GM21528 (cell line): ENCODE measurements around the gene TRA2B.
"Not testable (repeated sequence)": the region's sequence is repeated elsewhere in the genome, so short reads cannot be mapped to it uniquely, and the experiment has no call there.

Source experiments
- ATAC-seq: cut with Tn5 transposase; IDR thresholded peaks from one replicate; pipeline ENCODE4 v1.9.1; 2021; ENCODE audit warnings: mild to moderate bottlenecking, moderate library complexity; ENCODE audit not compliant: unreplicated experiment, low FRiP score

Gene TRA2B

DNA sequence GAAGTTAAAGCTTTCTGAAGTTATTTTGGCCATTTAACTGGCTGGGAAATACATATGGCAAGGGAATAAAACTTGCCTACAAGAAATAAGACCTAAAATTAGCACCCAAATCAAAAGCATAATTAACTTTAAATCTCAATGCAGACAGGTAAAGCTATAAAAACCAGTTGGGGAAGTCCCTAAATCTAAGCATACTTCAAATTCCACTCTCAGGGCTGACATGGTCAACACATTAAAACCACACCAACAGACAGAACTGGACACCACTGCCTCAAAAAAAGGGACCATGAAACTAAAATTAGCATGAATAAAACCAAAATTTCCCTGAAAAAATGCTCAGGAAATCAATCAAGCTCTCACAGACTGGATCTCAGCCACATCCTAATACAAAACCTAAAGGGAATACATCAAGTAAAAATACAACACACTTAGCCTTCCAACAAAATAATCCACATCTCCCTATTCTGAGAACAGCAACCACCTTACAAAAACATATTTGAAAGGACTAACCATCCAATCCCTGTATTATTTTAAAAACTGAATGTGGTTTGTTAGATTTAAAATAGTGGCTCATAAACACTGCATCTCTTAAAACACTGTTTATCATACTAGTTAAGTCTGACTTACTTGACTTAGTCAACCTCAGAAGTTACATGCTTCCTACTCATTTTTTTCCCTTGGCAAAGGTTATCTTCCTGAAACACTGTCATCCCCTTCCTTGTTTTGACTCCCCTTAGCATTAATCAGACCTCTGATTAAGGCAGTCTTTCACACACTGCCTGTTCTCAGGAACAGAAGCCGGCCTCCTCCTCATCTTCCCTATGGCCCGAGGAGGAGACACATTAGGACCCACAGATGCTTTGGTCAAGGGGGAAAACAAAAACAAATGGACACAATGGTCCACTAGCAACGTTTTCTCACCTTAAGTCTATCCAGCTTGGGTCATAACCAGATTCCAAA lies 8.3 kb downstream of the TRA2B start:
- ATAC-seq, result no peak

DNA sequence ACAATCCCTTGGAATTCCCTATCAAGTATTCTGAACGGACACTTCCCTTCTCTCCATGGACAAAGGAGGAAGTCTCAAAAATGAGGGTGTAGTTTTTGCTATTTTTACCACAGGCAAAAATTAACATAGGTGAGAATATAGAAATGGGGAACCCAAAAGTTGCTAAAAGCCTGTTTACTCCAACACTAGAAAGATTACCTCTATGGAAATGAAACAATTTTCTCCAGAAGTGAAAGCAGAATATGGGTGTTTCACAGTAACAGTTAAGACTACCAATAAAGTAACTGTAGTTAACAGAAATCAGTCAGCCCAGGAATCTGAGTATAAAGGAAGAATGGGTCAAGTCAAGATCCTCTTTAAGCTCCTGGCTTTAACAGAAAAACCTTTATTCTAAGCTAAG lies 9.3 kb downstream of the TRA2B start:
- peak; percentile 42 for ATAC-seq

DNA sequence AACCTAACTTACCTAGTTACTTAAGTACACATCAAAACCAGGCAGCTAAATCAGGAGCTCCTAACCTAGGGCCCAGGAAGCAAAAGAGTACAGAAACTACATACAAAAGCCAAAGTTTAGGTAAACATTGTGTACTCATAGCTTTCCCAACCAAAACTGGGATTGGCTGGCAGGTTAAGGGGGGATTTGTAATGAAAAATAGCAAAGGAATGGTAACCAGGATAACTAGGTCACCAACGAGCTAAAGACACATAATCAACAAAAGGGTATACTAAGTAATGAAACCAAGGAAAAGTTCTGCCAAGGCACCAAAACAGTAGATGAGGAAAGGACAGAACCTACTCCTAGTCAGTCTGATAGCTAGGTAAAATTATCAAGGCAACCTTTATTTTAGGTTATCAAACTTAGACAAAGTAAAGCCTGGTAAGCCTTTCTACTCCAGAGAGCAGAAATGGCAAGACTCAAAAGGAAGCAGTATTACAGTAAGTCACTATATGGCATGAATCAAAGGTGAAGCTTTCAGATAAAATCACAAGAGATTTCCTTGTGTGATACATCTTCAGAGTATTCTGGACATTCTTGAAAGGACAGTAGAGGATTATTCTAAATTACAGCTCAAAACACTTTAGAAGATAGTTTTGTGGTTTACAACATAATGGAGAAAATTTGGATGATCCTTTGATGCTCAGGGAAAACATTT lies 10.2 kb downstream of the TRA2B start:
- no peak for ATAC-seq

DNA sequence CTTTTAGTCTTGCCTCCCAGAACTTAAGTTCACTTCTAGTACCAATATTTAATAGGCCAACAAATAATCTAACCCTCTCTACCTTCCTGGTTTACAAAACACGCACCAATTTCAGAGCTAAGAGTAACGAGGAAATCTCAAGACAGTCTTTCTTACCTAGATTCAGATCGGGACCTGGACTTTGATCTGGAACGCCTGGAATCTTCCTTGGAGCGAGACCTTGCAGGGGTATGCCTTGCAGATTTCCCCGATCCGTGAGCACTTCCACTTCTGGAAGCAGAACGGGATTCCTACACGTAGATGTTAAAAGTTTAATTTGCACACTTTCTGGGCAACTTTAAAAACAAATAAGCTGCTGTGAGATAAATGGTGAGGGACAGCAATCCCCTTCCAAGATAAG lies 11.4 kb downstream of the TRA2B start:
- no peak for ATAC-seq

DNA sequence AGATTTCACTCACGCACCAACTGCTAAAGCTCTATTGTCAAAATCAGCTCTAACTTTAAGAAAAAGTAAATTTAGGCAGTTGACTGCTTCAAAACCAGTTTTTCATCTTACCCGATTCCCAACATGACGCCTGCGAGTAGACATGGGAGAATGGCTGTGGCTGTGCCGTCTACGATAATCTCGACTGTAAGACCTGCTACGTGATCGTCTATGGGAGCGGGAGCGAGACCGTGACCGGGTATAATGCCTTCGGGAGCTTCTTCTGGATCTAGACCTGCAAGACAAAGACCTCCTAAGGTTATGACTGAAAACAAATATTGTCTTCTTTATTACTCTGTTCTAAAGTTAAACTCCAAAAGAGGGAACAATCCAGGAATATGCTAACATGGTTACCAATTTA lies 12.5 kb downstream of the TRA2B start:
- ATAC-seq, result no peak

DNA sequence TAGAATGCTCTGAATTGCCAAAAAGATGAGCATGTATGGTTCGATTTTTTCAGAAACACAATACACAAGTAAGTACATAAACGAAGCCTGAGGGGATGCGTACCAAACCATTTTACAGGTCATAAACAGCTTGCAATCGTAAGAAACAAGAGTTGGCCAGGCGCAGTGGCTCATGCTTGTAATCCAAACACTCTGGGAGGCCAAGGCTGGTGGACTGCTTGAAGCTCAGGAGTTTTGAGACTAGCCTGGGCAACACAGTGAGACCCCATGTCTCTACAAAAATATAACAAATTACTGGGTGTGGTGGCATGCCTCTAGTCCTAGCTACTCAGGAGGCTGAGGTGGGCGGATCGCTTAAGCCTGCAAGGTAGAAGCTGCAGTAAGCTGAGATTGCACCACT lies 13.4 kb downstream of the TRA2B start:
- ATAC-seq, result no peak

DNA sequence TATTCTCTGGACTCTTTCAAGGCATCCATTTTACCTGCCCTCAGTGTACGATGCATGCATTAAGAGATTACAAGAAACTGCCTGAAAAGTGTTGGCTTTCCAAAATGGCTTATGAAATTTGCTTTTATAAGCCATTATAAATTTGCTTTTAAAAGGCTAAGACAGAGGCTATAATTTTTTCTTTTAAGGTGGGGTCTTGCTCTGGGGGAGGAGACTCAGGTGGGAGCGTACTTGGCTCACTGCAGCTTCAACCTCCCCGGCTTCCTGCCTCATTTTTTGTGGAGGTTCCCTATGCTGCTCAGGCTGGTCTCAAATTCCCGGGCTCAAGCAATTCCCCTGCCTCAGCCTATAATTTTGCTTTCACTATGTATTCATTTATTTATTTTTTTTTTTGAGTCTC lies 17.6 kb downstream of the TRA2B start:
- ATAC-seq, result no peak

DNA sequence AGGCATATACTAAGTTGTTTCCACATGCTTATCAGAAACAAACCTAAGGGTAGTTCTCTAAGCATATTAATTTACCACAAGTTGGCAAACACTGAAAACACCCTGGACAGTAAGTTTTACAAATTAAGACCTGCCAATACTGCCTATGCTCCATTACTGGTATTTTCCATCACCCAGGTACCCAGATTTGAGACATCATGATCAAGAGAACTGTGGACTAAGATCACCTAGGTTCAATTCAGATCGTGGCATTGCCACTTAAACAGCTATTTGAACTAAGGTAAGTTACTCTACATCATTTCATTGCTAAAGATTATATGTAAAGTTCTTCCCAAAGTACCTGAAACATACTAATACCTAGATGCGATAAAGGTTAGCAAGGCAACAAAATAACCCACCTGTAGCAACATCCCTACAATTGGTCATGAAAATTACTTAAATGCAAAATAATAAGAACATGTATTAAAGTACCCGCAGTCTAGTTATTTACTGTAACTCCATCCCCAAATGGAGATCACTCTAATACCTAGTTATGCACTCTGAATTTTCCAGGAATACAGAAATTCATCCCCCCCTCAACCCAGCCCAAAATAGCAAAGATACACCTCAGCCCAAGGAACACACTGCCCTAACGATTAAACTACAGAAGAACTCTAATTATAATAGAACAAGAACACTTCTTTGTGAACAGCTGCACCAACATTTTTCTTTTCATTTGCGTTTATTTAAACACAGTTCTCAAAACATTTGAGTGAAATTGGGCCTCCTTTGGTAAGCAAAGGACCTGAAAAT lies 21.6 kb downstream of the TRA2B start:
- no peak for ATAC-seq

DNA sequence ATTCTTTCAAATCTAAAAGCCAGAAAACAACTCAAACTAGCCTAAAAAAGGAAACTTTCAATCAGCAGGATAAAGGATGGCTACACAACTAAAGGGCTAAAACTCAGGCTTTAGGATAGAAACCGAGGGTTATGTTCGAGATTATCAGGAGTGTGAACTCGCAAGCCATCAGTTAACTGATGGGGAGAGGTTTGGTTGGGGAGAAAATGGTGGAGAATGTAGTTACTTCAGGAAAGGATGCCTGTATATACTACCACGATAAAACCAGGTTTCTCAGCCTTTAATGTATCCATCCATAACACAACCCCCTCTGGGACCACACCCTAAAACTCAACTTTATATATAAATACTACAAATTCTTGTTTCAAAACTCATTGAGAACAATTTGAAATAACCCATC lies 22.2 kb downstream of the TRA2B start:
- no peak for ATAC-seq

DNA sequence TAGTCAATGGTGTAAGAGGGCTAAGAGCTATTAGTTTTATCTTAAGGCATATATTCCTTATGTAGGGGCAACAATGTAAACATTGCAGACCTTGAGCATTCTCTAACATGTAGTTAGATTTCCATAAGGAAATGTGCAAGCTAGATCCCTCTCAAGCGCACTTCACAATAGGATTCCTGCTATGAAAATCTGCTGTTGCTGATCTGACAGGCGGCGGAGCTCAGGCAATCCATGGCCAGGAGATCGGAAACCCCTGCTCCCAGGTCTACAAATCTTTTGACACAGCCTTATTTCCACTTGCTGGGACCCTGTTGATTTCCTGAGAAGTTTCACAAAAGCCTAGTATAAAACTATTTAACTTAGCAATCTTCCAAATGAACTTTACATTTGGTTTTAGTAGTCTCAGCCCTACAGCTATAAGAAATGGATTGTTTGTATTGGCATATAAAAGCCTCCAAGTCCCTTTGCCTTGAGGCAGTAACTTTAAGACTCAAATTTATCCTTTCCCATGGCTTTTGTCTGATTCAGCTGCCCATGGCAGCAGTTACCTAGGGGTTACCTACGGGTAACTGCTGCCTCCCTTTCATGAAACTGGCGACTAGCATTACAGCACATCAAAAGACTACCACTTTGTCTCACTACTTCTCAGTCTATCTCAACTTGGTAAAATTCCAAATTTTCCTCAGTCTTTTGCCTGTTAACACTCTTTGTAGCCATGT lies 22.7 kb downstream of the TRA2B start:
- no peak for ATAC-seq

DNA sequence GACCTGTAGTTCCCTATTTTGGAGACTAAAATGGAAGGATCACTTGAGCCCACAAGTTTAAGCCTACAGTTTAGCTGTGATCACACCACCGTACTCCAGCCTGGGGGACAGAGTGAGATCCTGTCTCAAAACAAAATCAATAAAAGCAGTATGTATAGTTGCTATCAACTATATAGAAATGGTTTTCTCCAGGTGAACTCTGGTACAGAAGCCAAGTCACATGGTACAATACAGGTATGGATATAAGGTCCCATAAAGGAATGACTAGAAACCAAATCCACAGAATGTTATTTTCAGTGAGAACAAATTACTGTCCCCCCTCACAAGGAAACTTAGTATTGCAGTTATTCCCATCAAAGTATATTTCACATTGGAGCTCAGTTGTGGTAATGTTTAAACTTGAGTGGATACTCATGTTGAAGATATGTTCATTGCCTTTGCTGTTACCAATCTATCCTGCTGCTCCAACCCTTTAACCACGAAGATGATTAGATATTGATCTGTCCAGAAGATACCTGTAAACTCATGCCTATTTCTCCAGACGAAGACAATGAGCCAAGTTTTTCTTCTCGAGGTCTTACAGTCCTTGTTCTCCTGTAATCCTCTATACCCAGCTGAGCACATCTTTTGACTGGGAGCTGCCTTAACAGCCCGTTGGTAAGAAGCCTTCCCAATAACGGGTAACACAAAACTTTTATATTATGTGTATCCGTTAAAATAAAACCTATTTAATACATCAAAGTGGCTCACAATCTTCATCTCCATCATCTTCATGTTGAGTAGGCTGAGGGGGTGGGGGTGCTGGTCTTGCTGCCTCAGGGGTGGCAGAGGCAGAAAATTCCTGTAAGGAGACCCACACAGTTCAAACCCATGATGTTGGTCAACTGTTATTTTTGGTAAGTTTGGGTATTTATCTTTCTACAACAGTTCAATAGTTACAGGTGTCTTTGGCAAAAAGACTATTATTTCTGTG lies 24.6 kb downstream of the TRA2B start:
- no peak for ATAC-seq

DNA sequence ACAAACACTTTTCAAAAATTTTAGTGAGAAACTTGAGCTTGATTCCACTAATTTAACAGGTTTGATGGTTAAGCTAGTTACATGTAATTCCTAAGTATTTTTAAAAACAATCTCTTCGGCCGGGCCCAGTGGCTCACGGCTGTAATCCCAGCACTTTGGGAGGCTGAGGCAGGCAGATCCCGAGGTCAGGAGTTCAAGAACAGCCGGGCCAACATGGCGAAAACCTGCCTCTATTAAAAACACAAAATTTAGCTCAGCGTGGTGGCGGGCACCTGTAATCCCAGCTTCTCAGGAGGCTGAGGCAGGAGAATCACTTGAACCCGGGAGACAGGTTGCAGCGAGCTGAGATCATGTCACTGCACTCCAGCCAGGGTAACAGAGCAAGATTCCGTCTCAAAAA lies 25.3 kb downstream of the TRA2B start:
- no peak for ATAC-seq

DNA sequence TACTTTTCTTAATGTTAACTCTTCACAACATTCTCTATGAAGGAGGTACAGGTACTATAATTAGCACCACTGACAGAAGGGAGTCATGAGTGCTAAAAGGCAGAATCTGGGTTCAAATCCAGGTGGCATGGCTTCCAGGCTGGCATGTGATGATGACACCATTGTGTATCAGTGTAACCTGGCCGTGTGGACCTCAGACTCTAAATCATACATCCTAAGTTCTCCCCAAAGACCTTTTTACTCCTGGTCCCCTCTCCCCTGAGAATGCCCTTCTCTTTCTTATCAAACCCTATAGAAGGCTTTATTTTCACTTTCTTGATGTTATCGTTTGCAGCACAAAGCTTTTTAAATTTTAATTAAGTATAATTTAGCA lies 26.8 kb downstream of the TRA2B start:
- ATAC-seq, result not testable (repeated sequence)

DNA sequence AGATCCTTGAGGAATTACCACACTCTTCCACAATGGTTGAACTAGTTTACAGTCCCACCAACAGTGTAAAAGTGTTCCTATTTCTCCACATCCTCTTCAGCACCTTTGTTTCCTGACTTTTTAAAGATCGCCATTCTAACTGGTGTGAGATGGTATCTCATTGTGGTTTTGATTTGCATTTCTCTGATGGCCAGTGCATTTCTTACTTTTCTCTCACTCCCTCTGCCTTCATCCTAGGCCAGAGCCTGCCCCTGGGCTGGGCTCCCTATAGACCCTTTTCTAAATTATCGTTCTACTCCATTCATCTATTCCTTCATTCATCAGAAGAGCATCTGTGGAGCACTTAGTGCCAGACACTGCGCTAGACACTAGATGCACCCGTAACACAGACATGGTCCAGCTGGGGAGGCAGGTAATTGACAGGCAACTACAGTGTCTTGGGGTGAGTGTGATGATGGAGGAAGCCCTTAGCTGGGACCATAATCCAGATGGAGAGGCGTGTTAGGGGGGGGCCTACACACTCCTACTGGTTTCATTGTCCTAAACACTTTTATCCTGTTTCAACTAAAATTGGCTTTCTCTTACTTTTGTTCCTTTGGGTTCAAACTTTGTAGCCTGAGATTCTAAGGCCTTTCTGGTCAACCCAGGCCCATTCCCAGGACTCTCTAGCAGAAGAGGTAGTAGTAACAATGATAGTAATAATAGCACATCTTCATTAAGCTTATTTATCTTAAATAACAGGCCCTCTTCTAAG lies 27.3 kb downstream of the TRA2B start:
- not testable (repeated sequence) for ATAC-seq

DNA sequence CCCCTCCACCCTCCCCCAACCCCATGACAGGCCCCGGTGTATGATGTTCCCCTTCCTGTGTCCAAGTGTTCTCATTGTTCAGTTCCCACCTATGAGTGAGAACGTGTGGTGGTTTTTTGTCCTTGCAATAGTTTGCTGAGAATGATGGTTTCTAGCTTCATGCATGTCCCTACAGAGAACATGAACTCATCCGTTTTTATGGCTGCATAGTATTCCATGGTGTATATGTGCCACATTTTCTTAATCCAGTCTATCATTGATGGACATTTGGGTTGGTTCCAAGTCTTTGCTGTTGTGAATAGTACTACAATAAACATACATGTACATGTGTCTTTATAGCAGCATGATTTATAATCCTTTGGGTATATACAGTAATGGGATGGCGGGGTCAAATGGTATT lies 27.9 kb downstream of the TRA2B start:
- not testable (repeated sequence) for ATAC-seq

DNA sequence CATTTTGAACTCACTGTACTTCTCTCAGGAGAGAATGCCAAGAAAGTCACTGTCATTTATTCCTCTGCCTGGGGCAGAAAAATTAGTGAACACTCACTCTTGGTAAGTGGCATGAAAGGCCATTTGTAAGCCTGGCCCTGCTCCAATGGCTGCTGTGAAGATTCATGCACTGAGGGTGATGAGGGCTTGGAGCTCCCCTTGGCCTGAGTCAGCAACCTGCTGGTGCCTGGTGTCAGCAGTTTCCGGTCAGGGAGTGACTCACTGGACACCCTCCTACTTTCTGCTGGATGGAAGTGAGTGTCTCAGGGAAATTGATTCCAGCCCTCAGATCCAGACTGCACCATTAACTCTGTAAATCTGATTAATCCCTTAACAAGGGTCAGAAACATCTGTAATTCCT lies 37.6 kb downstream of the TRA2B start:
- no peak for ATAC-seq

DNA sequence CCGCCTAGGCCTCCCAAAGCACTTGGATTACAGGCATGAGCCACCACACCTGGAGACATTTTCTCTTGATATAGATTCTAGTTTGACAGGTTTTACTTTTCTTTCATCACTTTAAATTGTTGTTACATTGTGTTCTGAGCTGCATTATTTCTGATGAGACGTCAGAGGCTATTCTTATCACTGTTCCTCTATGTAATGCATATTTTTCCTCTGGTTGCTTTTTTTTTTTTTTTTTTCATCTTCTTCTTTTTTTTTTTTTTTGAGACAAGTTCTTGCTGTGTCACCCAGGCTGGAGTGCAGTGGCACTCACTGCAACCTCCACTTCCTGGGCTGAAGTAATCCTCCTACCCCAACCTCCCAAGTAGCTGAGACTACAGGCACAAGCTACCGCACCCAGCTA lies 41.2 kb downstream of the TRA2B start:
- no peak for ATAC-seq

DNA sequence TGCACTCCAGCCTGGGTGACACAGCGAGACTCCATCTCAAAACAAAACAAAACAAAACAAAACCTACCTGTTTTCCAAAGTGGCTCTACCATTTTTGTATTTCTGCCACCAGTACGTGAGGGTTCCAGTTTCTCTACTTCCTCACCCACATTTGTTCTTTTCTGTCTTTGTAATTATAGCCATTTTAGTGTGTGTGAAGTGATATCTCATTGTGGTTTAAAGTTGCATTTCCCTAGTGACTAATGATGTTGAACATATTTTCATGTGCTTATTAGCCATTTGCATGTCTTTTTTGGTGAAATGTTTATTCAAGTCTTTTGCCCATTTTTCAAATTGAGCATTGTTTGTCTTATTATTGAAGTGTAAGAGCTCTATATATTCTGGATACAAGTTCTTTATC lies 50.7 kb downstream of the TRA2B start:
- no peak for ATAC-seq

DNA sequence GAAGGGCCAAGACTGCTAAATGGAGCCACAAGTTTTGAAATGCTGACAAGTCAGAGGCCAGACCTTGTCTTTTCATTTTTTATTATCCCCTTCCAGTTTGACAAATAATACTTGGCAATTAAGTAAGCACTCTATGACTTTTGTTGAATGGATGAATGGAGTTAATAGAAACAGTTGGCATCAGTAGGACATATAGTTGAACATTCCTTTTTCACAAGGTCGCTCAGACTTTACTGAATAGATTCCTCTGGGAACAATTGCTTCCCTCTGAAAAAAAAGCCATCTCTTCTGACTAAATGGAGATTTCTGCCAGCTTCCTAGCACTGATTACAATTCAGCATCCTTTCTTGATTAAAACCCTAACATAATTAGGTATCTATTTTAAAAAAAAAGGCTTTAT lies 53.2 kb downstream of the TRA2B start:
- ATAC-seq, result no peak
